GM19438 (cell line): ENCODE measurements around the gene SPCS3.
A peak's percentile ranks its signal among the peaks of the same experiment; 100 is the strongest.
"Not testable (repeated sequence)": the region's sequence is repeated elsewhere in the genome, so short reads cannot be mapped to it uniquely, and the experiment has no call there.

Experiments
- ATAC-seq: cut with Tn5 transposase; IDR thresholded peaks from one replicate; pipeline ENCODE4 v1.9.1; 2021; ENCODE audit warnings: low read depth; ENCODE audit not compliant: unreplicated experiment

The SPCS3 gene

GRCh38 chr4:176319704-176320339 is at the start of gene SPCS3:
SPCS3 (plus strand) TSS chr4:176319966; CDS start chr4:176320077, 111 bp downstream.
- ATAC-seq: peak; percentile 91

DNA sequence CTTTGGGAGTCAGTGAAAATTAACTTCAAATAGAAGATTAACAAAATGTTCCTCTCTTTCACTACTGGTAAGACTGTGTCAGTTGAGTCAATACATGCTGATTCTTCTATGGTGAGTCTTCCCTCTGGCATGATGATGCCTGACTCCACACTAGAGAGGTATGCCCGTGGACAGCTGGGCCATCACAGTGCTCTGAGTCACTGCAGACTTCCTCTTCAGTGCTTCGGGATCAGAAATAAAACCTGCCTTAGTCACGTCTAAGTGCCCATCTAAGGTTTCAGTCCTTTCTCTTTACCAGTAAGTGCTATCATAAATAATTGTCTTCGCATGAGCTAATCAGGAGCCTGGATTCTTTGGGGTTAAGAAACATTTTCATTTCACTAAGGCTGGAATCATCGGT is 49.1 kb upstream of the SPCS3 start:
- no peak for ATAC-seq

DNA sequence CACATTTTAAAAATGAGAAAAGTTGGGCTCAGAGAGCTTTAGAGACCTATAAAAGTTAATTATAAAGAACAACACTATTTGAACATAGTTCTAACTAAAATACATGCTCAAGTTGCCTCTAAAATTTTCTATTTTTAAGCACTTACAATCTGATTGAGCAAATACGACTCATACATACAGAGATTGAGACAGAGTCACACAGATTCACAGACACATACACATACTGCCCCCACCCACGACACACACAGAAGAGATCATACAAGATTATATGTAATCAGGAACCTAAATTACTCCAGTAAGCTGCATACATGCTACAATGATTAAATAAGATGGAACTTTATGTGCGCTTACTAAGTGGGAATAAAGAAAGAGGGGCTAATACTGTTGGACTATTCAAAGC is 48.0 kb upstream of the SPCS3 start:
- ATAC-seq: no peak

GRCh38 chr4:176272799-176273198 is 47.0 kb upstream of the SPCS3 start:
- ATAC-seq: no peak

GRCh38 chr4:176273736-176274135 is 46.0 kb upstream of the SPCS3 start:
- ATAC-seq: no peak

GRCh38 chr4:176274441-176274840 is 45.3 kb upstream of the SPCS3 start:
- ATAC-seq: no peak

- ATAC-seq: no peak
These were observed 43.1 kb upstream of the SPCS3 start for GRCh38 chr4:176276710-176277109.

DNA sequence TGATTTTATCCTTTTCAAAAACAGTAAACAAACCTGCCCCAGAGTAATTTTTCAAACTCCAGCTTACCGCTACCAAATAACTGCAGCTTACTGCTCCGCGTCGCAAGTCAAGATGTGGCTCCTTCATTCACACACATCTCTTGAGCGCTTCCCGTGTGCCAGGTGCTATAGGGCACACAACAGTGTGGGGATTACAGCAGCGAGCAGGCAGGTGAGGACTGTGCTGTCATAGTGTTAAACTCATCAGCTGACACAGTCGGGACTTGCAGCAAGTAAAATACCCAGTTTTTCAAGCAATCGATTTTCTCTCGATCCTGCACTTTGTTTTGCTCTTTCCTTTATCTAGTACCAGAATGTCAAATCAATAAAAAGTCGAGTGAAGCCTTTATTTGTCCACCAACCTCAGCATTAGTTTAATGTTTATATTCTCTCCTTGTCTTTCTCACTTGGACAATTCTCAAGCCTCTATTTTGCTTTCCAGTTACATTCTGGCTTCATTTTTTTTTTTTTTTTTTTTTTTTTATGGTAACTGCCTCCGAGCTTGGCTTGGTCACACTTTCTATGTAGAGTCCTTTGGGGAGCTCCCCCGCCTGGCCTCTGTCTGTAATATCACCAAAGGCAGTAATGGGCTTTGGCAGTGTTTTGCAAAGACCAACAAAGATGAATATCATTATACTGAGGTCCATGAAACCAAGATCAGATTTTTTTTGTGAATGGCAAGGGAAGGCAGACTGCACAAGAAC is 42.4 kb upstream of the SPCS3 start:
- peak; percentile 79 for ATAC-seq

DNA sequence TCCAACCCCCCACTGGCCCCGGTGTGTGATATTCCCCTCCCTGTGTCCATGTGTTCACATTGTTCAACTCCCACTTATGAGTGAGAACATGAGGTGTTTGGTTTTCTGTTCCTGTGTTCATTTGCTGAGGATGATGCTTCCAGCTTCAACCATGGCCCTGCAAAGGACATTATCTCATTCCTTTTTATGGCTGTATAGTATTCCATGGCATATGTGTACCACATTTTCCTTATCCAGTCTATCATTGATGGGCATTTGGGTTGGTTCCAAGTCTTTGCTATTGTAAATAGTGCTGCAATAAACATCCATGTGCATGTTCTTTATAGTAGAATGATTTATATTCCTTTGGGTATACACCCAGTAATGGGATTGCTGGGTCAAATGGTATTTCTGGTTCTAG is 40.2 kb upstream of the SPCS3 start:
- not testable (repeated sequence) for ATAC-seq

DNA sequence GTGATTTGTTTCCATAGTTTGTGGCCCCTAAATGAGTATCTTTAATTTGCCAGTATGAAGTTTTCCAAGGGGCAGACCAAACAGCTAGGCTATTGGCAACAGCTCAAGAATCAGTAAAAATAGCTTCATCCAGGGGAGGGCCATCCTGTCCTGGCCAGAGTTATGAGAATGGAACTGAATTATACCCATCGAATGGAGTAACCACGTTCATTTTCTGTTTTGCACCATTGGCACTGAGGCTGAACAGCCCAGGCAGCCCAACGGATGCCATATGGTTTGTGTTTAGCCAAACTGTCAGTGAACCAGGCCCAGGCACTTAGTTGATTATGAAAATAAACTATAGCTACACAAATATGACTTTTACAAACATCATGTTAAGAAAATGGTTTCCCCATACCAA is 33.0 kb upstream of the SPCS3 start:
- ATAC-seq: no peak

- no peak for ATAC-seq
These were observed 32.2 kb upstream of the SPCS3 start for GRCh38 chr4:176287546-176287945.

DNA sequence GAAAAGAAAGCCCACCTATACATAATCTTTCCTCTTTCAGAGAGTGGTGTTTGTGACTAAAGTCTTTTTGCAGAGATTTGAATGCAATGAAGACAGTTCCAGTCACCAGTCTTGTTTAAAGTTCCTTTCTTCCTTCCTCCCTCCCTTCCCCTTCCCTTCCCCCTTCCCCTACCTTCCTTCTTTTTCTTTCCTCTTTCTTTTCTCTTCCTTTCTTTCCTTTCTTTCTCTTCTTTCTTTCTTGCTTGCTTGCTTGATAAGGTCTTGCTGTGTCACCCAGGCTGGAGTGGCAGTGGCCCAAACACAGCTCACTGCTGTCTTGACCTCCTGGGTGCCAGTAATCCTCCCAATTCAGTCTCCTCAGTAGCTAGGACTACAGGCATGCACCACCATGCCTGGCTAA is 31.7 kb upstream of the SPCS3 start:
- no peak for ATAC-seq

DNA sequence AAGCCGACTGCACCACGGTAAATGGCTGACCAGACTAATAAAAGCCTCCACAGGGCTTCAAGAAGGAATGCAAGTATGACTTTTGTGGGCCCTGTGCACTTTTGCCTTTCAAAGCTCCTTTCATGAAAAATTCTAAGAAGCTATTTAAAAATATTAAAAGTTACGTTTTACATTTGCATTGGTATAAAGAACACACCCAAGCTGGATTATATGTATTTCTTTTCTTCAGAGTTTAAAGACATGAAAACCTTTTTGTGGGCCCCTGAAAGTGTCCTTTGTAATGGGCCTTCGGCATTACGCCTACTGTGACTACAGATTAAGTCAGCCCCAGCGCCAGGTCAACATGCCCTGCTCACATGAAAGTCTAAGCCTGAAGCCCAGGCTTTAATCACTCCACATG is 30.2 kb upstream of the SPCS3 start:
- no peak for ATAC-seq

- no peak for ATAC-seq
These were observed 29.2 kb upstream of the SPCS3 start for GRCh38 chr4:176290520-176290919.

GRCh38 chr4:176291748-176292147 is 28.0 kb upstream of the SPCS3 start:
- ATAC-seq: no peak

DNA sequence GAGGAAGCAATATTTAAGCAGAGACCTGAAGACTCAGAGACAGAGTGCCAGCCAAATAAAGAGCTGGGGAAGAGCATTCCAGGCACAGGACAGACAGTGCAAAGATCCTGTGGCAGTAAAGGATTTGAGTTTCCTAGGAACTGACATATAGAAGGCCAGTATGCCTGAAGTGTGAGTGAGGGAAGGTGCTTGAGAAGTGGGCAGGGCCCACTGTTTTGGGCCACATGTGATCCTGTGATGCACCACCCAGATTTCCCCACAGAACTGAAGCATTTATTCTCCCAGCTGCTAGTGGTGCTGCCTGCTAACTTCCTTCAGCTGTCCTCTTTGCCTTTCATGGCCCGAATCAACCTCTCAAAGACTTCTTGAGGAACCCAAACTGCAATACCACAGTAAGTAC is 26.8 kb upstream of the SPCS3 start:
- ATAC-seq: no peak

GRCh38 chr4:176293660-176294059 is 26.1 kb upstream of the SPCS3 start:
- ATAC-seq: no peak

GRCh38 chr4:176295907-176296306 is 23.9 kb upstream of the SPCS3 start:
- ATAC-seq: not testable (repeated sequence)

GRCh38 chr4:176298664-176299063 is 21.1 kb upstream of the SPCS3 start:
- ATAC-seq: no peak

DNA sequence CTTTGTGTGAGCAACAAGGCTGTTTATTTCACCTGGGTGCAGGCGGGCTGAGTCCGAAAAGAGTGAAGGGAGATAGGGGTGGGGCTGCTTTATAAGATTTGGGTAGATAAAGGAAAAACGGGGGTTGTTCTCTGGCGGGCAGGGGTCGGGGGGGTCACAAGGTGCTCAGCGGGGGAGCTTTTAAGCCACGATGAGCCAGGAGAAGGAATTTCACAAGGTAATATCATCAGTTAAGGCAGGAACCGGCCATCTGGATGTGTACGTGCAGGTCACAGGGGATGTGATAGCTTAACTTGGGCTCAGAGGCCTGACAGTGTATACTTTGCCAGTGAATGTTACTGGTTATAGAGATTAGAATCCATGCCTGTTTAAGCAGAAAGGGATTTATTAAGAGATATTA is 19.7 kb upstream of the SPCS3 start:
- ATAC-seq: no peak

GRCh38 chr4:176300565-176300964 is 19.2 kb upstream of the SPCS3 start:
- no peak for ATAC-seq
